GM12878 (cell line): ENCODE data around the gene DMXL2.

Experiments used
- ATF3 ChIP-seq: IDR thresholded peaks from 2 replicates; pipeline ENCODE4 v1.6.1; 2011; ENCODE audit warnings: low read depth, mild to moderate bottlenecking, low read length, moderate library complexity, borderline replicate concordance; ENCODE audit errors: extremely low read depth
- CEBPB ChIP-seq, 2 experiments: fragments of 150-350 bp in 1 of 2; IDR thresholded peaks; 2 replicates each; pipeline ENCODE4 v1.6.1; 2012 to 2014; ENCODE audit warnings: low read depth in 2 of 2, low read length in 2 of 2, borderline replicate concordance in 1 of 2, inconsistent platforms in 1 of 2
- CTCF ChIP-seq, 3 experiments: IDR thresholded peaks in 2 of 3; conservative IDR thresholded peaks in 1 of 3; 2 replicates each; pipeline ENCODE4 v1.5.1; 2011; ENCODE audit warnings: low read depth in 3 of 3, low read length in 3 of 3, mild to moderate bottlenecking in 3 of 3, control low read depth in 2 of 3, moderate library complexity in 2 of 3, inconsistent platforms in 1 of 3, mixed read lengths in 1 of 3; ENCODE audit not compliant: control insufficient read depth in 2 of 3, insufficient read depth in 1 of 3; ENCODE audit errors: extremely low read depth in 1 of 3
- PBX3 ChIP-seq: IDR thresholded peaks from 2 replicates; pipeline ENCODE4 v1.6.1; 2011; ENCODE audit warnings: mild to moderate bottlenecking, low read depth, low read length, moderate library complexity; ENCODE audit not compliant: insufficient replicate concordance
- PKNOX1 ChIP-seq: fragments of 450-650 bp; IDR thresholded peaks from 2 replicates; pipeline ENCODE4 v1.6.1; 2016; ENCODE audit warnings: mild to moderate bottlenecking
- POLR2AphosphoS5 ChIP-seq: IDR thresholded peaks from 2 replicates; pipeline ENCODE4 v1.6.1; 2011; ENCODE audit warnings: mild to moderate bottlenecking, low read length, inconsistent platforms
- PRDM15 ChIP-seq: fragments of 450-650 bp; formaldehyde crosslinking; IDR thresholded peaks from 2 replicates; pipeline ENCODE4 v1.4.0; 2020; ENCODE audit warnings: mild to moderate bottlenecking, moderate library complexity
- REST ChIP-seq: IDR thresholded peaks from 2 replicates; pipeline ENCODE4 v1.6.1; 2012; ENCODE audit warnings: mild to moderate bottlenecking, low read depth, low read length
- SIN3A ChIP-seq: IDR thresholded peaks from 2 replicates; pipeline ENCODE4 v1.6.1; 2012; ENCODE audit warnings: low read depth, low read length, improper control_type of control experiment
- TBL1XR1 ChIP-seq: IDR thresholded peaks from 2 replicates; pipeline ENCODE4 v1.6.1; 2012; ENCODE audit warnings: low read depth, low read length, improper control_type of control experiment
- ZBTB33 ChIP-seq: fragments of 450-650 bp; IDR thresholded peaks from 2 replicates; pipeline ENCODE4 v1.6.1; 2017; ENCODE audit warnings: mild to moderate bottlenecking
- ZBTB4 ChIP-seq: fragments of 450-650 bp; formaldehyde crosslinking; IDR thresholded peaks from 2 replicates; pipeline ENCODE4 v1.4.0; 2022; ENCODE audit warnings: mild to moderate bottlenecking, moderate library complexity
- ZNF207 ChIP-seq: fragments of 450-650 bp; IDR thresholded peaks from 2 replicates; pipeline ENCODE4 v1.6.1; 2014; ENCODE audit warnings: antibody characterized with exemption, mild to moderate bottlenecking, borderline replicate concordance

- TF ChIP-seq CTCF (IDR thresholded peaks at IDR 0.05 in 2 of 3, conservative IDR thresholded peaks at IDR 0.05 in 1 of 3; ENCODE audit: control insufficient read depth in 2 of 3, extremely low read depth in 1 of 3, insufficient read depth in 1 of 3, low read depth in 3 of 3, low read length in 3 of 3), result no peak
- no peak for TF ChIP-seq CEBPB (IDR thresholded peaks at IDR 0.05; ENCODE audit: borderline replicate concordance in 1 of 2, low read depth in 2 of 2, low read length in 2 of 2)
- TF ChIP-seq POLR2AphosphoS5, result no peak
- TF ChIP-seq PRDM15 (CRISPR knock-in tag), result no peak
- TF ChIP-seq ZBTB4 (CRISPR knock-in tag), result no peak
- TF ChIP-seq PKNOX1, result no peak
- TF ChIP-seq ATF3, result no peak
- TF ChIP-seq ZNF207, result no peak
- no peak for TF ChIP-seq TBL1XR1
- TF ChIP-seq PBX3, result no peak
- TF ChIP-seq REST, result no peak
- no peak for TF ChIP-seq ZBTB33
- no peak for TF ChIP-seq SIN3A
Measured at GRCh38 chr15:51550841-51551240, 71.7 kb downstream of the DMXL2 start.
